GM23248 (cell line): ENCODE data around the gene ICOS.

Experiments
- EZH2 ChIP-seq: fragments of 200-600 bp; sonication (generic); IDR thresholded peaks from 2 replicates; pipeline ENCODE4 v1.6.1; 2018; ENCODE audit warnings: antibody characterized with exemption, mild to moderate bottlenecking; ENCODE audit not compliant: insufficient read depth, poor library complexity, severe bottlenecking
- EZH2phosphoT487 ChIP-seq: fragments of 200-600 bp; sonication (generic); IDR thresholded peaks from 2 replicates; pipeline ENCODE4 v1.6.1; 2018; ENCODE audit warnings: antibody characterized with exemption, moderate library complexity, mild to moderate bottlenecking, low read depth; ENCODE audit not compliant: insufficient read depth

DNA sequence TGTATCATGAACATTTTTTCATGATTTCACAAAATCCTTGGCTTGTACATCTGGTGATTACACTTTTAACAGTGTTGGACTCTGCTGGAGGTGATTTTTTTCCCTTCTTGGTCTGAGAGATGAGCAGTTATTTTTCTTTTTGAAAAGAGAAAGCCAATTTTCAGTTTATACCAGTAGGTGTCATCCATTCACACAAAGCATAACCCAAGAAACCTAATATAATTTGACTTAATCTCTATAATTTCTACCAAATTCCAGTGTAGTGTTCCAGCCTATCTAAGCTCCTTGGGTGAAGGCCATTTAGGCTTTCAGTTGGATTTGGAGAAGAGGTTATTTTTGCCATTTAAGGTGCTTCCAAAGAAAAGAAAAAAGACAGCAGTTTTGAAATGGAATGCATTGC lies 7.7 kb upstream of the ICOS start:
- TF ChIP-seq EZH2phosphoT487 (no peak), EZH2 (no peak)
